ENCODE results near the gene PPP4R3A.

- TF ChIP-seq CTCF (IDR thresholded peaks at IDR 0.05; ENCODE audit: low read depth, low read length) (no peak), POLR2A (IDR thresholded peaks at IDR 0.05; ENCODE audit: extremely low read depth, insufficient read length) (no peak)
These were observed 25.4 kb downstream of the PPP4R3A start for GRCh38 chr14:91484744-91485143.

All from NB4 (cell line).